Stimulated activated naive CD4-positive, alpha-beta T cell treated with Interleukin-2 at 50 U/mL for 16 hours (primary cell): Measurements from ENCODE around the gene FAM168B.

Source experiments
- DNase-seq: peaks from one replicate; lab custom pipeline; 2025; lab: John Stamatoyannopoulos, UW

The FAM168B gene

GRCh38 chr2:131039908-131040660, 53.2 kb downstream of the FAM168B start:
- no peak for DNase-seq

DNA sequence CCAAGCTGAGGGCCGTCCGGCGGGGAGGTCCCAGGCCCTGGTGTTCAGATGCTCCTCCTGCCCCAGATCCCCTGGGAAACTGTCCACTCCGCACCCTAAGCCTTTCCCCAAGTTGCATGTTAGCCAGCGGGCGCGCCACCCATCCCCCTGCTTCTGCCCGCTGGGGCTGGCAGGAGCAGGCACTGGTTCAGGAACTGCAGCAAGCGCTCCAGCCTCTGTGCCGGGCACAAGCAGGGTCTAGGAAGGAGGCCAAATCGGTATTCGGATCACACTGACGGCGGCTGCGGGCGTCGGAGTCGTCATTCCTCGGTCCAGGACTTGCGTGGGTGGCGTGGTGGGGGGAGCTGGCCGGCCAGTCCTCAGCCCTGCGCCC, 53.7 kb downstream of the FAM168B start:
- no peak for DNase-seq

DNA sequence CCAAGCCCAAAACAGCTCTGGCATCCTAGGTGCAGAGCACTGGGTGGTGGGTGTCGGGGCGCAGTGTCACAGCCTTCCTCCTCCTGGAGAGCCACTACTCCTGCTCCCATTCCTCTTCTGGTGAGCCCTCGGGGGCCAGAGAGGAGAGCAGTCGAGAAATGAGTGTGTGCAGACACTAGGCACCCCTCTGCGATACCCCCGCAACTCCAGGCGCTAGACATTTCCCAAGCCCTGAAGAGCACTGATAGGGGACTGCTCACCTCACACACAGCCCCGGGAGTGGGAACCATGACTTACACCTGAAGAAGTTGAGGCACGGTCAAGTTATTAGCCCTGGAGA, 54.2 kb downstream of the FAM168B start:
- DNase-seq: no peak

DNA sequence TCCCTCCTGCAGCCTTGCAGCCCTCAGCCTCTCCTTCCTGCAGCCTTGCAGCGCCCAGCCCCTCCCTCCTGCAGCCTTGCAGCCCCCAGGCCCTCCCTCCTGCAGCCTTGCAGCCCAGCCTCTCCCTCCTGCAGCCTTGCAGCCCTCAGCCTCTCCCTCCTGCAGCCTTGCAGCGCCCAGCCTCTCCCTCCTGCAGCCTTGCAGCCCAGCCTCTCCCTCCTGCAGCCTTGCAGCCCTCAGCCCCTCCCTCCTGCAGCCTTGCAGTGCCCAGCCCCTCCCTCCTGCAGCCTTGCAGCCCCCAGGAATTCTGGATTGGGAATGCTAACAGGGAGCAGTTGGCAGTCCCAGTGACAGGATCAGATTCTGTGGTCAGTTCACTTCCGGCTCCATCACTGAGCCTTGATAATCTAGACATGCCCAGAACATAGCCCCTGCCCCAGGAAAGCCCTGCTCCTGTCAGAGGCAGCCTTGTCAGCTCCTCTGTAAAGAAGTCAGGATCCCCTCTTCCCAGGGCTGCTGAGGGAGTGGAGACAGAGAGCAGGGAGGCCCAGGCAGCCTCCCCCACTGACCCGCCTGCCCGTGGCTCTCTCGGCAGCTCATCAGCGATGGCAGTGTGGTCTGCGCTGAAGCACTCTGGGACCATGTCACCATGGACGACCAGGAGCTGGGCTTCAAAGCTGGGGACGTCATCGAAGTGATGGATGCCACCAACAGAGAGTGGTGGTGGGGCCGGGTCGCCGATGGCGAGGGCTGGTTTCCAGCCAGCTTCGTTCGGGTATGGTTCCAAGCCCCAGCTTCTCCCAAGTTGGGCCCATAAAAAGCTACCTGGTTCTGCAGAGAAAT, 54.8 kb downstream of the FAM168B start:
- no peak for DNase-seq

DNA sequence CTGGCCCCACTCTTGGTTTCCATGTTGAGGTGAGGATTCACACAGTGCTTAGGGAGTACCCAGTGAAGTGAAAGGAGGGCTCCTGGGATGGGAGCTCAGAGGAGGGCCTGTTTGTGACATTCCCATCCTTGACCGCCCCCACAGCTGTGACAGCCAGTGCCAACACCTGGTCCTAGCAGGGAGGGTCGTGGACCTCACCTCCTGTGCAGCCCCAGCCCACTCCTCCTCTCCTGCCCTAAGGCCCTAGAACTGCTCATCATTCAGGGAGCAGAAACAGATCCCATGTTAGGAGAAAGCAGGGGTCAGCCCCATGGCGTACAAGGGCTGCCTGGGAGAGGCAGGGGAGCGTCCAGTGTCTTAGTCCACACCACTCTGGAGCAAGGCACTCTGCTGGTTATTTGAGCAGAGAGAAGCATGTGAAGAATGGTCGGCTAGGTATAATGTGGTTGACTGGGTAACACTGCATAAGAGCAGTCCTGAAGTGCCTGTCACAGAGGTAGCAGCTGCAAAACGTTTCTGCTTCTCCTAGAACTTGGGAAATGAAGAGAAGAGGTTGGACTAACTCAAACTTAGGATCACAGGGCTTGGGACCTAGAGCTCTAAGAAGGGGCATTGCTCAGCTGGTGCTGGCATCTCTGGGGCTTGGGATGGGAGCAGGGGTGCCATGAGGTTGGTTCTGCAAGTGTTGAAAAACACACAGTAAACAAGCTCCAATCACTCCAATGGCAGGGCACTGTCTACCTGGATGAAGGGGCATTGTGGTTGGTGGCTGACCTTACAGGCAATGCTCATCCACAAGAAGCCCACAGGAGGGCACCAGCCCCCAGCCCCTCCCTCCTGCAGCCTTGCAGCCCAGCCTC, 55.6 kb downstream of the FAM168B start:
- DNase-seq: no peak

- no peak for DNase-seq
Measured at GRCh38 chr2:131036696-131037397, 56.4 kb downstream of the FAM168B start.

DNA sequence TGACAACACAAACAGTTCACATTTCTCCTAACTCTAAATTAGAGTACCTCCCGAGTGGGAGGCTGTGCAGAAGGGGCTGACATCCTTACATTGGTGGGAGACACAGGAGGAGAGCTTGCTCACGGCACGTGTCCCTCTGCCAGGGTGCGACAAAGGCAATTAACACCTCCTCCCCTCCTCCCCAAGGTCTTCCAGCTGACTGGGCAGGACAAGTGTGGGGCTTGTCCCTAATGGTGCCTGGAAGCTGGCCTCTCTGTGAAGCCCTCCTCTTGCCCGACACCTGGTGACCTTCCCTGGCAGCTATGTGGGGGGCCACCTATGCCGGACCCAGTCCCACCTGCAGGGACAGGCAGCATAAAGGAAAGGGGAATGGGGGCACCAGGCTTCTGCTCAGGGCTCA, 57.0 kb downstream of the FAM168B start:
- DNase-seq: no peak

DNA sequence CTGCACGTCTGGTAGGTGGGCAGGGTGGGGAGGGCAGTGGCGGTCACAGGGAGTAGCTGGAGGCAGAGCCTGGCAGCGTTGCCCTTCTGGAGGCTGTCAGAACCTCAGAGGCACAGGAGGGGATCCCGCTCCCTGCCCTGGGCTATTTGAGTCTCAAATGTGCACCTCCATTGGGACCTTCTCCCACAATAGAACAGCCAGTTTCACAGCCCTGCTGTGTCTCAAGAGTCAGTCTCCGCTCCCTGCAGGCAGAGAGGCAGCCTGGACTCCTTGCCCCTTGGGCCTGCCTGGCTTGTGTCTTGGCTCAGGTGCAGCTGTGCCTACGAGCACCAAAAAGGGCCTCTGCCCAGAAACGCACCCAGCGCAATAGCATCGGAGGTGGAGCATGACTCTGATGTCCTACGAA, 57.4 kb downstream of the FAM168B start:
- DNase-seq: no peak

DNA sequence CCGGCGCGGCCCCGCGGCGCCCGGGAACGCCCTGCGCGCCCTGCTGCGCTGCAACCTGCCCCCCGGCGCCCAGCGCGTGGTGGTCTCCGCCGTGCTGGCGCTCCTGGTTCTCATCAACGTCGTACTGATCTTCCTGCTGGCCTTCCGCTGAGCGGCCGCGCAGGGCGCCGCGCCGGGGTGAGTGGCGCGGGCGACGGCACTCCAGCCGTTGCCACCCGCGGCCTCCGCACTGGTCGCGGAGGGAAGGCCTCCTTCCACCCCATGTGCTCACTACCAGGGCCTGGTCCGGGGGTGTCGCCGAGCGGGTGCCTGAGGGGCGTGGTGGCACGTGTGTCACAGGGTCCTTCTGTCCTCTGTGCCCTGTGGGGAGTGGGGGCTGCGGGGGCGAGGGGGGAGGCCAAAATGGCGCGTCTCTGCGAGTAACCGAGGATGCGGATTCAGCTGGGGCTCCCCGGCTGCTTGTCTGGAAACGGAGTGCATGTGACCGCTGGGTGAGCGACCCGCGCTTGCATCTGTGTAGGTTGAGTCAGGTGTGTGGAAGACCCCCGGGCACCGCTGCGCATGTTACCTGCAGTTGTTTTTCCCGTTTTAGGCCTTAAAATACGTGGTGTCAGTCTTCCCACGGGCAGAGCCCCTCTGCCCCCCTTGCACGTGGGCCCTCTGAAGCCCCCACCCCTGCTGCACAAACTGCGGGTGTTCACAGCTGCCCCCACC, 58.0 kb downstream of the FAM168B start:
- no peak for DNase-seq

DNA sequence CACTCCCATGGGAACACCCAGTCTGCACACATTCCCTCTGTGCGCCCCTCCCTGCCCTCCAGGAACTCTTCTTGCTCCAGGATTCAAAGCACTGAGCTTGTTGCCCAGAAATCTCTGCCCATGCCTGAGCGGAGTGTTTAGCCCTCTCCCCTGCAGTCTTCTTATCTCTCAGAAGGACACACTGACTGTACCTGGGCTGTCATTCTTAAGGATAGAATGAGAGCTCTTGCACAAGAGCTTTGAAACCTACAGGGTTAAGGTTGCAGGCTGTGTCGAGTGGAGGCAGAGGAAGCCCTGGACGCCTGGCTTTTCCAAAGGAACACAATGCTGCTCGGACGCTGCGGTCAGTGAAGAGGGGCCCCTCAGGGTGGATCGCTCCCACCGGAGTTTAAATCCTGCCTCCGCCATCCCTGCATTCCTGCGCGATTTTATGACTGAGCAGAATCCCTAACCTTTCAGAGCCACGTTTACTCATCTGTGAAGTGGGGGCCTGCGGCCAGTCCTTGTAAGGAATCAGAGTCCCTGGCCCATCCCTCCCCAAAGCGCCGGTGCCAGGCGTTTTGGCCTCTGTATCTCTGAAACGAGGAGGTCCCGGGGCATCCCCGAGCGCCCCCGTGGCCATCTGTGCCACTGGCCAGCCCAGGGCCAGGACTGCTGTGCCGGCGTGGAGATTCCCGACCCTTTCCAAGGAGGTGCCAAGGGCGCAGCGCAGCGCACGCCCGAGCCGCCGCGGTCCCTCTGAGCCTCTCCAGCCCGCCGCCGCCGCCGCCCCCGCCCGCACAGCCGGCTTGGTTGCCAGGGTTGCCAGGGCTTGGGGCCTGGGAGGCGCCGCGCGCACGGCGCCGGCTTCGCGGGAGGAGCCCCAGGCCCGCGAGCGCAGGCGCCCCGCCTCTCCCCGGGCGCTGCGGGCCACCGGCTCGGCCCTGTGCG, 58.9 kb downstream of the FAM168B start:
- no peak for DNase-seq

DNA sequence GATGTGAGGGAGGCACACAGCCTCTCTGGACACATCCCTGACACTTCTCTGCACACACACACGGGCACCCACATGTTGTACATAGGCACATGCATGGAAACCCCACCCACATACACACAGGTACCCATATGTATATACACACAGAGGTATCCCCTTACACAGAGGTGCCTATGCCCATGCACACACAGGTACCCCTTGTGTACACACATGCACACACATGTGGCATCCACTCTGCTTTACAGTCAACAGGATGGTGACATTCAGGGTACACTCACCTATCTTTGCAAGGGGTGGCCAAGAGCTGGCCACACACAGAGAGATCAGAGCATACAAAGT, 59.5 kb downstream of the FAM168B start:
- DNase-seq: no peak

- DNase-seq: no peak
Measured at GRCh38 chr2:131032393-131032836, 60.8 kb downstream of the FAM168B start.

GRCh38 chr2:131031875-131032274, 61.4 kb downstream of the FAM168B start:
- no peak for DNase-seq

- no peak for DNase-seq
Measured at GRCh38 chr2:131031431-131031841, 61.8 kb downstream of the FAM168B start.

- DNase-seq: no peak
Measured at GRCh38 chr2:131030478-131030971, 62.7 kb downstream of the FAM168B start.

GRCh38 chr2:131029812-131030211, 63.4 kb downstream of the FAM168B start:
- no peak for DNase-seq

- DNase-seq: no peak
Measured at GRCh38 chr2:131027566-131028528, 65.4 kb downstream of the FAM168B start.

DNA sequence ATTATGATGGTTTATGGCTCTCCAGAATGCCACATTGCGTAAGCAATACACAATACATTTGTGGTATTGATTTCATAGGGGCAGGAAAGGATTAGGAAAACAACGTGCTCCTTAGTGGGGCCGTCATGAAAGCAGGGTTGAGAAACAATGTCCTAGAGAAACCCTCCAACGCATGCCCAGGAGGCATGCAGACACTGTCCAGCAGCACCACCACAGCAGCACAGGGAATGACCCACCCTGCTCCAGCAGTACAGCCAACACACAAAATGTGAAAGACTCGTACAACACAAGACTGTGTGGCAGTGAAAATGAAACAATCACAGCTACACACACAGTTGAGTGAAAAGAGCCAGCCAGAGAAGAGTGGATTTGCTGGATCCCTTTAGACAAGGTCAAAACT, 66.3 kb downstream of the FAM168B start:
- no peak for DNase-seq

- DNase-seq: no peak
Measured at GRCh38 chr2:131023758-131024157, 69.5 kb downstream of the FAM168B start.
